ENCODE data around the gene IL1RL1. TPM values are rescaled to one million over a fixed set of nuclear protein-coding genes. Genes with fewer than 3 reads are reported as not detected.

Gene IL1RL1
- total RNA-seq (2021; ENCODE audit: unreplicated experiment) (0.15 TPM), Bru-seq, nascent RNA (percentile 8 among the genes with signal in this experiment), BruChase-seq, experiment 1, labeled RNA remaining after a 2-hour chase (percentile 13 among the genes with signal in this experiment), BruChase-seq, experiment 2, labeled RNA remaining after a 6-hour chase (percentile 17 among the genes with signal in this experiment)
- polyA plus RNA-seq (2012; ENCODE audit: insufficient read length) = 0.08 TPM
- long read RNA-seq = 0 reads

GRCh38 chr2:102310964-102311640 lies at the start of gene IL1RL1:
IL1RL1 (plus strand) TSS chr2:102311563; CDS start chr2:102338265, 26,702 bp downstream.
- ATAC-seq = no peak
- intact Hi-C loops (cut with micrococcal nuclease; ENCODE audit: unreplicated experiment) = no loop called here
- no peak within 1 kb of the TSS for H3K4me3 ChIP-seq (ENCODE audit: low read depth in 2 of 2, low read length in 2 of 2)
- in situ Hi-C loops (cut with HindIII; ENCODE audit: low pct_unique_long_range_greater_than_20kb, low sequenced_read_pairs) = no loop called here
- H3K36me3 ChIP-seq (ENCODE audit: control insufficient read depth, insufficient read depth, low read length) = no peaks in the 10 kb centered on the region
- H3K27ac ChIP-seq (ENCODE audit: low read length) = no peak within 1 kb of the TSS
- no TSS peak for BruUV-seq (replicated peaks)
- no peaks in the 10 kb centered on the region for H3K4me1 ChIP-seq (ENCODE audit: control insufficient read depth, insufficient read depth, low read length)
- POLR2A ChIA-PET = no interaction called here
- H3K9me3 ChIP-seq (ENCODE audit: control insufficient read depth, insufficient read depth, low read depth, low read length) = no peaks in the 10 kb centered on the region
- CTCF ChIA-PET = no interaction called here
- no peak for TF ChIP-seq TCF7L2 (IDR thresholded peaks at IDR 0.05; ENCODE audit: low read depth, low read length)
- TF ChIP-seq REST (IDR thresholded peaks at IDR 0.05; ENCODE audit: insufficient read depth in 1 of 2, low read depth in 2 of 2, low read length in 1 of 2) = no peak
- TF ChIP-seq SIN3A (IDR thresholded peaks at IDR 0.05; ENCODE audit: borderline replicate concordance, insufficient read depth, low read depth, low read length) = no peak
- no peak for TF ChIP-seq POLR2AphosphoS5 (IDR thresholded peaks at IDR 0.05; ENCODE audit: low read depth, low read length)
- DNase-seq (ENCODE audit: low read depth, low spot score) = no peak
- H3K27me3 ChIP-seq (ENCODE audit: control insufficient read depth, insufficient read depth, low read length) = 0 out of 2 replicates have a peak, but pooled peaks cover 2% of the 10 kb centered on the region

GRCh38 chr2:102262216-102263129 lies 48.9 kb upstream of the IL1RL1 start:
- Histone ChIP-seq H3K4me3 (ENCODE audit: low read depth in 2 of 2, low read length in 2 of 2) (no peak overlapping the region), H3K4me1 (ENCODE audit: control insufficient read depth, insufficient read depth, low read length) (no peaks in the 10 kb centered on the region), H3K9me3 (ENCODE audit: control insufficient read depth, insufficient read depth, low read depth, low read length) (no peaks in the 10 kb centered on the region), H3K36me3 (ENCODE audit: control insufficient read depth, insufficient read depth, low read length) (no peaks in the 10 kb centered on the region), H3K27me3 (ENCODE audit: control insufficient read depth, insufficient read depth, low read length) (no peaks in the 10 kb centered on the region; the same call in 1 of the 2 replicates), H3K27ac (ENCODE audit: low read length) (no peak overlapping the region)
- BruUV-seq (replicated peaks) = no TSS peak
- intact Hi-C loops (cut with micrococcal nuclease; ENCODE audit: unreplicated experiment) (no loop called here), in situ Hi-C loops (cut with HindIII; ENCODE audit: low pct_unique_long_range_greater_than_20kb, low sequenced_read_pairs) (no loop called here)
- DNase-seq (ENCODE audit: low read depth, low spot score) = no peak
- TF ChIP-seq TCF7L2 (IDR thresholded peaks at IDR 0.05; ENCODE audit: low read depth, low read length) (no peak), POLR2AphosphoS5 (IDR thresholded peaks at IDR 0.05; ENCODE audit: low read depth, low read length) (no peak), CTCF (IDR thresholded peaks at IDR 0.05) (no peak), SIN3A (IDR thresholded peaks at IDR 0.05; ENCODE audit: borderline replicate concordance, insufficient read depth, low read depth, low read length) (no peak), REST (IDR thresholded peaks at IDR 0.05; ENCODE audit: insufficient read depth in 1 of 2, low read depth in 2 of 2, low read length in 1 of 2) (no peak)
- CTCF ChIA-PET = no interaction called here
- no peak for ATAC-seq
- POLR2A ChIA-PET = no interaction called here

Data from Panc1 (cell line).